IgD-negative memory B cell (primary cell): ENCODE results near the gene ATG2B. TPM values are rescaled to one million over a fixed set of nuclear protein-coding genes. Genes with fewer than 3 reads are reported as not detected.

Experiments used
- H3K27ac Mint-ChIP-seq, 3 donors: one replicate each; pipeline ENCODE4 v1.8.0; 2020 to 2022; ENCODE audit warnings: mild to moderate bottlenecking in 3 of 3, mixed read lengths in 3 of 3, moderate library complexity in 1 of 3
- H3K27me3 Mint-ChIP-seq: one replicate; pipeline ENCODE4 v1.8.0; 2021; ENCODE audit warnings: mixed read lengths
- H3K36me3 Mint-ChIP-seq: one replicate; pipeline ENCODE4 v1.8.0; 2020; ENCODE audit warnings: mild to moderate bottlenecking, mixed read lengths
- H3K4me1 Mint-ChIP-seq, 3 donors: one replicate each; pipeline ENCODE4 v1.8.0; 2020 to 2022; ENCODE audit warnings: mixed read lengths in 3 of 3, mild to moderate bottlenecking in 1 of 3
- H3K4me3 Mint-ChIP-seq, 4 donors: one replicate each; pipeline ENCODE4 v1.8.0; 2020 to 2022; ENCODE audit warnings: mild to moderate bottlenecking in 4 of 4, mixed read lengths in 4 of 4, moderate library complexity in 3 of 4
- H3K9me3 Mint-ChIP-seq, 3 donors: one replicate each; pipeline ENCODE4 v1.8.0; 2020 to 2021; ENCODE audit warnings: mixed read lengths in 3 of 3, mild to moderate bottlenecking in 1 of 3
- polyA plus RNA-seq: library from polyadenylated mRNA; unstranded; fragments of 300-500 nt; fragmentation: Illumina TruSeq; gene quantifications from one replicate; pipeline ENCODE4 v1.2.3, GENCODE V29; 2021

The ATG2B gene
- polyA plus RNA-seq, 1 donor from 2014 or later = 1.9 TPM

DNA sequence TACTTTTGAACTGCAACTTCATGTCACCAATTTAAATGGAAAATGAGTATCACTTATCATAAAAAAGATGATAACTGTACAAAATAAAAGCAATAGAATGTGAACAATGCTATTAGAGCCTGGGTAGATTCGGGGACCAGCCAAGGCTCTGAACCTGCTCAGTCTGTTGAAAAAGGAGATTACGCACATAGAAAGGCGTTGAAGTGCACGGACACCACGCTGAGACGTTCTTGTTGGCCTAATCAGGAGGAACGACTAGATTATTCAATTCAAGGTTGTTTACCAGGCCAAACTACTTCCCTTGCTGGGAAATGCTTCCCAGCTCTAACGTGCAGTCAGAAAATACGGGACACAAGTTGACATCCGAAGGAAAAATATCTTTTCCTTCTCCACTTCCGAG lies 130.6 kb downstream of the ATG2B start:
- H3K27ac Mint-ChIP-seq = no peak overlapping the region
- H3K36me3 Mint-ChIP-seq = peaks cover 1% of the 10 kb centered on the region
- no peaks in the 10 kb centered on the region for H3K27me3 Mint-ChIP-seq
- no peaks in the 10 kb centered on the region for H3K4me1 Mint-ChIP-seq
- peaks cover 2 to 3% (median 3%) of the 10 kb centered on the region in 3 donors for H3K9me3 Mint-ChIP-seq
- no peak overlapping the region for H3K4me3 Mint-ChIP-seq

GRCh38 chr14:96231526-96232130 lies 131.5 kb downstream of the ATG2B start:
- Mint-ChIP-seq H3K27me3 (no peaks in the 10 kb centered on the region), H3K27ac (no peak overlapping the region), H3K4me3 (no peak overlapping the region), H3K4me1 (no peaks in the 10 kb centered on the region), H3K36me3 (peaks cover 3% of the 10 kb centered on the region), H3K9me3 (peaks cover 3 to 5% (median 4%) of the 10 kb centered on the region in 3 donors)

DNA sequence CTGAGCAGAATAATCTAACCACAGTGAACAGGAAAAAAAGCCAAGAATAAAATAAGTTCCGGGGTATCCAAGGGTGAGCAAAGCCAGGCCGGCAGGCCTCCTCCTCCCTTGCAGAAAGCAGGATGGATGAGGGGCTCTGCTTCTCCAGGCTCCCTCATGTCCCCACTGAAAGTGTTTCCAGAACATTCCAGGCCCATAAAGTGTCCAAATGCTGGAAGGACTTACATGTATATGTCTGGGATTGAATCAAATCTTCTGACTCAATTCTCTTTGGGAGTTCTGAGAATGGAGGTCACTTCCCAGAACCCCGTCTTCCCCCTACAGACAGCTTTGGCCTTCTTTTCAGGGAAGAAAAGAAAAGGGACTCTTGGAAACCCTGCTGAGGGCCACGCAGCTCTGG lies 132.1 kb downstream of the ATG2B start:
- Mint-ChIP-seq H3K4me1 (no peaks in the 10 kb centered on the region), H3K36me3 (peaks cover 3% of the 10 kb centered on the region), H3K27ac (no peak overlapping the region), H3K9me3 (peaks cover 2 to 5% (median 4%) of the 10 kb centered on the region in 3 donors), H3K27me3 (peaks cover under 1% of the 10 kb centered on the region), H3K4me3 (no peak overlapping the region)

- no peak overlapping the region for H3K27ac Mint-ChIP-seq
- H3K4me1 Mint-ChIP-seq = no peaks in the 10 kb centered on the region
- H3K27me3 Mint-ChIP-seq = peaks cover 2% of the 10 kb centered on the region
- H3K36me3 Mint-ChIP-seq = peaks cover 5% of the 10 kb centered on the region
- H3K4me3 Mint-ChIP-seq = no peak overlapping the region
- peaks cover 2 to 5% (median 4%) of the 10 kb centered on the region in 3 donors for H3K9me3 Mint-ChIP-seq
These were observed 133.8 kb downstream of the ATG2B start for GRCh38 chr14:96229315-96229714.

Other genes with a start within 250 kb of the ATG2B start
- gene BDKRB2, start 158.5 kb downstream of the ATG2B start, polyA plus RNA-seq = not detected
- not detected for gene BDKRB1, start 107.1 kb downstream of the ATG2B start, polyA plus RNA-seq
- gene GSKIP, start 185 bp upstream of the ATG2B start, polyA plus RNA-seq = 23.7 TPM
- gene AK7, start 28.8 kb upstream of the ATG2B start, polyA plus RNA-seq = not detected
- 95.1 TPM for gene PAPOLA, start 139.0 kb upstream of the ATG2B start, polyA plus RNA-seq